HS-27A (cell line): Measurements from ENCODE around the gene AP5S1.
"Not testable (repeated sequence)": the region's sequence is repeated elsewhere in the genome, so short reads cannot be mapped to it uniquely, and the experiment has no call there.

Source experiments
- DNase-seq: peaks from one replicate; pipeline ENCODE4 v3.0.0-alpha.2; 2012; ENCODE audit warnings: low read depth, missing footprints

AP5S1 gene, protein sequence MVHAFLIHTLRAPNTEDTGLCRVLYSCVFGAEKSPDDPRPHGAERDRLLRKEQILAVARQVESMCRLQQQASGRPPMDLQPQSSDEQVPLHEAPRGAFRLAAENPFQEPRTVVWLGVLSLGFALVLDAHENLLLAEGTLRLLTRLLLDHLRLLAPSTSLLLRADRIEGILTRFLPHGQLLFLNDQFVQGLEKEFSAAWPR

DNA sequence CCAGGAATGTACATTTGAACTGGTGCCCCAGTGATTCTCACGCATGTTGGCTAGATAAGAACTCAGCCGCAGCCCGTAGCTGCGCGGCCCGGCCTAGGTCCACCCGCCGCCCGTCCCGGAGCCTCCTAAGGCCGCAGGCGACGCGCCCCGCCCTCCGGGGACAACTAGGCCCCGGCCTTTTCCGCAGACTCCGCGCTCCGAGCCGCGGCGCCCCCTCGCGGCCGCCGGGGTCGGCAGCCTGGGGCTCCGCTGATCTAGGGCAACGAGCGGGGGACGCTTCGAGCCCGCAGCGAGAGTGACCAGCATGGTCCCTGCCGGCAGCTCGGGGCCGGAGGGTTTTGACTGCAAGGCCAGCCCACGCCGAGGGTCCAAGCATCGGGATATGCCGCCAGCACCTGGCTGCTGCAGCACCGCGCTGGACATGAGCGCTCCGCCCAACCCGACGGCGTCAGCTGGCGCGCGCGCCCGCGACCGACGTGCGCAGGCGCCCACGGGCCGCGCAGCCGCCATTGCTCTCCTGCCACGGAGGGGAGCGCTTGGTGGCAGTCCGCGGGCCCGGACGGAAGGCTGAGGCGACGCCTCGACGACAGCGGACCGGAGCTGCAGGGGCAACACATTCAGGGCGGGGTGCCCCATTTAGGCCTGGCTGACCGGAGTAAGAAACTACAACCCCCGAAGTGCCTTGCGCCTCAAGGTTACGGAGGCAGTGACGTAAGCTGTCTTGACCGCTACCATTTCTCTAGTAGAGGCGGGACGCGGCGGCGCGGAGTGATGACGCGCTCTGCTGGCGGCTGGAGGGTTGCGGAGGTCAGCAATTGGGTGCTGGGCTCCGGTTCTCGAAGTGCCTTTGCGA, at the start of gene AP5S1:
AP5S1 (plus strand) TSS at position 500 of the 853 bp plus-strand sequence. CDS start 1,571 bp downstream, outside the sequence.
- peak; percentile 93 for DNase-seq

DNA sequence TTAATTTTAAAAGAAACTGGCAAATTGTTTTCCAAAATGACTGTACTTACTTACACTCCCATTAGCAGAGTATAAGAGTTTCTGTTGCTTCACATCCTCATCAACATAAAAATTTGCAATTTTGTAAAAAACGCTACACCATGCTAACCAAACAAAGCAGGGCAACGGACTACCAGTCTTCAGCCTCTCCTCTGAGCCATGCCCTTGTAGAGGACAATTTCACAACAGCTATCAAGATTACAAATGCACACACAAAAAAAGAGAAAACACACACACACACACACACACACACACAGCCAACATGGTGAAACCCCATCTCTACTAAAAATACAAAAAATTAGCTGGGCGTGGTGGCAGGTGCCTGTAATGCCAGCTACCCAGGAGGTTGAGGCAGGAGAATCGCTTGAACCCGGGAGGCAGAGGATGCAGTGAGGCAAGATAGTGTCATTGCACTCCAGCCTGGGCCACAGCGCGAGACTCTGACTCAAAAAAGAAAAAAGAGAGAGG, 48.7 kb upstream of the AP5S1 start:
- no peak for DNase-seq

DNA sequence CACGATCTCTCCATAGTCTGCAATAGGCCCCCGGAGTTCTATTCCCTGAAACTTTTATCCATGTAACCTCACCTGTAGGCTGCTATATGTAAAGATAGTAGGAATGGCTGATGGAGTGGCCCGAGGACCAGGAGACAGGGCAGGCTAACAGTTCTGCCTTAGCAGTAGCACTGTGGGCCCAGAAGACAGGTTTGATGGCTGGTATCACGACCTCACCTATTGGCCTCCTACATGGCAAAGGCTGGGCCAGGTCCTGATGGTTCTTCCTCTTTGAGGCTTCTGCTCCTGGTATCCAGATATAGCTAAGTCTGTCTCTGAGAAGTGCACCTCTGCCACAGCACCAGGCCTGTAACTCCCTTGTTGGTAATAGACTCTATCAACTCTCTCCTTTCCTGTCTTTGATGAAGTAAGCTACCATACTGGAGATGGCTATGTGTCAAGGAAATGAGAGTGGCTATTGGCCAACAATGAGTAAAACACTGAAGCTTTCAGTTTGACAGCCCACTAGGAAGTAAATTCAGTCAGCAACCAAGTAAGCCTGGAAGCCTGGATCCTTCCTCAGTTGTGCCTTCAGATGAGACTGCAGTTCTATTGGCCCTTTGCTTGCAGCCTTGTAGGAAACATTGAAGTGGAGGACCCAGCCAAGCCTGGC, 44.8 kb upstream of the AP5S1 start:
- no peak for DNase-seq

DNA sequence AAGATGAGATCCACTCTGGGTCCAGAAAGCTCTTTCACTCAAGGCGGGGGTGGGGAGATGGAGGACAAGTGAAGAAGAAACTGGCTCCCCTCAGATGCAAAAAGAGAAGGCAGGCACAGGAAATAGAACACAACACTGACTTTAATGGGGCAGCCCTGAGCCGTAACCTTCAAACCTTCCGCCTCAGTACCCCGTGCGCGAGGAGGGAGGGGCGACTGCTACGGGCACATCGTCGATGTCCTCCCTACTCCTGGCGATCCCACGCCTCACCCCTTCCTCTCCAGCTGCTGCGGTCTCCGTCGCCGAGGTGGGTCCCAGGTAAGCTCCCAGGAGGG, 43.0 kb upstream of the AP5S1 start:
- no peak for DNase-seq

DNA sequence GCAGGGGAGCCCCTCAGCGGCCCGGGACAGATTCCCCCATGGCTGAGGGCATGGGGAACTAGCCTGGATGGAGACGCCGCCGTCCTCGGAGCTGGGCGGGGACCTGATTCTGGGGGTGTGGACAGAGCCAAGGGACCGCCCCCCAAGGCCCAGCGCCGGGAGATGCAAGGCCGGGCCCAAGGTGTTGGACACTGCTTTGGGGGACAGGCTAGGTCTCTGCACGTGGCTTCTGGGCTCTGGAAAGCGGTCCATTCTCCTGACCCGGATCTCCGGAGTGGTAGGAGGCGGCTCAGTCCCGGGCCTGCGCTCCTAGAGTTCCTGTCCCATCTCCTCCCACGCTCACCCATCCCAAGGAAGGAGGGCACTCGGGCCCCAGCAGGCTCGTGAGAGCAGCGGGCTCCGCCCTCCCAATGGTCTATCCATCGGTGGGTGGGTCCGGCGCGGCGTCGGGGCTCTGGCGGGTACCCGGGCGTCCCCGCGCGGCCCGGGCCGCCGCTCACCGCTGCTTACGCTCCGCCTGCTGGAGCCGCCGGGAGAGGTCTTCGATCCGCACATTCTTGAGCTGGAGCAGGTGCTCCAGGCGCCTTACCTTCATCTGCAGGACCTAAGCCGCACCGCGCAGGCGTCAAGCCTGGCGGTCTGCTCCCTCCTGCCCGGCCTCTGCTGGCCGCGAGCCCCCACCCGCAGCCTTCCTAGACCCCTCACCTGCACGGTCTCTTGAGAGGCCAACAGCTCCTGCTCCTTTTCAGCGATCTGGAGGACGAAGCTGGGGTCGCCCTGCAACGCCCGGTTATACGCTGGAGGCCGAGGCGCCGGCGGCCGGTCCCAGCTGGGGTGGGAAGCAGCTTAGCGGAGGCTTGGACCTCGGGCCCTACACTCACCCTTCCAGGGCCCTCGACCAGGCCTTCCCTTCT, 42.4 kb upstream of the AP5S1 start:
- DNase-seq: no peak

DNA sequence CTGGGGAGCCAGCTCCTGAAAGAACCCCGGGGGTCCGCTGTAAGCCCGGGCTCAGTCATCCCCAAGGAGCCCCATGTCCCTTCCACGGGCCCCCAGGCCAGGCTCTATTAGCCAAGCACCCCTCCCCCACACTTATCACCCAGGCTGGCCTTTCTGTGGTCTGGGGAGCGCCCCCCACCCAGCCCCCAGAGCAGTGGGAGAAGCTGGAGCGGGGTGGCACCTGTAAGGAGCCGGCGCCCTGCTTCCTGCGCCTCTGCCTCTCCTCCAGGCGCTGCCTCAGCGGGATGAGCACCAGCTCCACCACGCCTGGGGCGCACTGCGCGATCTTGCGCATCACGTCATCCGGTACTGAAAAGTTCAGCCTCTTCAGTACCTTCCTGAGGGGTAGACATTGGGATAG, 41.4 kb upstream of the AP5S1 start:
- no peak for DNase-seq

DNA sequence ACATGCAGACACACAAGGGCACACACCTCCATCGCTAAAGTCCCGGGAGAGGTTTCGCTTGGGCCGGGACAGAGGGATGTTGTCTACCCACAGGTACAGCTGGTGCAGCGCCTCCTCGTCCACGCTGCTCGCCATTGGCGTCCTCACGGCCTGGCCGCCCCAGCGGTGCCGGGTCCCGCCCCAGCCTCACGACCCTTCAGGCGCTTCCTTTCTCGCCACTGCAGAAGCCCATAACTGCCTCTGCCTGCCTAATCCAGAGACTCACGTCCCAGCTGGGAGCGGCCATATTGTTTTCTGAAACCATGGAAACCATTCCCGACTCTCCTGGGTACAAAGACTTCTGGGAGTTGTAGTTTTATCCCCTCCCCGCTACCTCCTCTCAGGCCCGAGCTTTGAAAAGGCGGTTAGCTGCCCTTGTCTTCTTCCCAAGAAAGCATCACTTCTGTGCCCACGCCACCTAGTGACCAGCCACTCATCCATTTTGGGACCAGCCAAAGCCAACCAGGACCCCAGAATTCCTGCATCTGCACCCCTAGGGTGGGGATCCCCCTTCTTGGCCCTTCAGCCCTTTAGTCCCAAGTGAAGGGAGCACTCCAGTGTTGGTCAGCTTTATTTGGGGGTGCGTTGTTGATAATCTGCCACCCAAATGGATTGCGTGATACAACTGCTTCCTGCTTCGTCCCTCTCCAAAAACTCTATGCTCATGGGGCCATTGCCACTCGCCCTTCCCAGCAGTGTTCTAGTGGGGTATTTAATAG, 39.0 kb upstream of the AP5S1 start, which contains the start of gene SPEF1:
SPEF1 (minus strand) TSS at position 296 of the 758 bp plus-strand sequence; CDS start at position 135, 161 bp downstream.
- peak; percentile 91 for DNase-seq

DNA sequence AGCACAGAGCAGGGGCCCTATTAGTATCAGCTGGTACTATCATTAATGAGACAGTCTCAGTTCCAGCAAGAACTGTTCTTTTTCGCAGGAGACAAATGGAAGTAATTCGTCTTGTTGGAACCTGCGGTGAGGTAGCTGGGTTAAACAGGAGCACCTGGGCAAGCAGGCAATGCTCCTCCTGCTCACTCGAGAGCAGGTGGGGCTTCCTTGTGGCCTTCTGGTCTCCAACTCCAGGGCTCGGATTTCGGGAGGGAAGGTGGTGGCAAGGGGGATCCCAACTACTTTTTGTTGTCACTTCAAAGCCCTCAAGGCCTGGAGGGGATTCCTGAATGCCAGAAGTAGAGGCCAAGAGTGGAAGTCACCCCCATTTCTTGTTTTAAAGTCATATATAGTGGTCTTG, 37.8 kb upstream of the AP5S1 start:
- DNase-seq: no peak

DNA sequence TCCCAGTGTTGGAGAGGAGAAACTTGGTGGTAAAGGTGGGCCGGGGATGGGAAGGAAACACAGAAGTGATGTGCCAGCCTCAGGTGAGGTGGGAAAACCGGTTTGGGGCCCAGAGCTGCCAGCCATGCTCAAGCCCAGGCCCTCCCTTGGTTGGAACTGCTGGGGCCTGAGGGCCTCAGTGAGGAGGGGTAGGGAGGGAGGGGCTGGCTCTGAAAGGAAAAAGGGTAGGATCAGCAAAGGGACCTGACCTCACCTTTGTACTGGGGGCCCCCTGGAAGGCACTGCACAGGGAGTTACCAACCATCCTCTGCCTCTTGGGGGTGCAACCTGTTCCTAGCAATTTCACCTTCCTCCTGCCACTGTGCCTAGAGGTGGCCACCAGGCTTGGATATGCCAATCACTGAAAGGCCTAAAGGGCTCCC, 37.3 kb upstream of the AP5S1 start:
- DNase-seq: no peak

DNA sequence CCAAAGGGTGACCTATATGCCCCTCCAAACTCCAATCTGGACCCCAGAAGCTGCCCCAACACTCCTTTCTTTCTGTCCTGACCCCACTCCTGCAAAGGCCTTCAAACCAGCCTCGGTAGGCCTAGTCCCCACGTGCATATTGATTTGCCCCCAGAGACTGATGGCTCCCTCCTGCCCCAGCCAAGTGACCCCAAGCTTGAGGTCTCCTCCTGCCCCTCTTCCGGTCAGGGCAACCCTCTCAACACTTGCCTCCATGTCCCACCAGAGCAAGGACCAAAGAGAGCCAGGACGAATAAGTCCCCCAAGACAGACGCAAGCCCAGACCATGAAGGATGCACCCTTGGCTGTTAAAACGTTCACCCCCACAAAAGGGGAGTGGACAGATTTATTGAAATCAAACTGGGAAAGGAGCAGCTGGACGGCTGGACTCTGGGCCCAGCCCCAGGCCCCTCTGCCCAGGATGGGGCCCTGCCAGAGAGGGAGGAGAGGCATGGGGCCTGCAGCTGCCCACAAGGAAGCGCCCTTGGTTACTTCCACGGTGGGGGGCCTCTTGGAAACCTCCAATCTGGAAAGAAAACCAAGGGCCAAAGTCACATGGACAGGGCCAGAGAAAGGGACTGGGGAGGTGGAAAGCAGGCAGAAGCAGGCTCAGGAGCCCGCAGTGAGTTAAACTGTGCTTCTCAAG, 36.7 kb upstream of the AP5S1 start:
- no peak for DNase-seq

DNA sequence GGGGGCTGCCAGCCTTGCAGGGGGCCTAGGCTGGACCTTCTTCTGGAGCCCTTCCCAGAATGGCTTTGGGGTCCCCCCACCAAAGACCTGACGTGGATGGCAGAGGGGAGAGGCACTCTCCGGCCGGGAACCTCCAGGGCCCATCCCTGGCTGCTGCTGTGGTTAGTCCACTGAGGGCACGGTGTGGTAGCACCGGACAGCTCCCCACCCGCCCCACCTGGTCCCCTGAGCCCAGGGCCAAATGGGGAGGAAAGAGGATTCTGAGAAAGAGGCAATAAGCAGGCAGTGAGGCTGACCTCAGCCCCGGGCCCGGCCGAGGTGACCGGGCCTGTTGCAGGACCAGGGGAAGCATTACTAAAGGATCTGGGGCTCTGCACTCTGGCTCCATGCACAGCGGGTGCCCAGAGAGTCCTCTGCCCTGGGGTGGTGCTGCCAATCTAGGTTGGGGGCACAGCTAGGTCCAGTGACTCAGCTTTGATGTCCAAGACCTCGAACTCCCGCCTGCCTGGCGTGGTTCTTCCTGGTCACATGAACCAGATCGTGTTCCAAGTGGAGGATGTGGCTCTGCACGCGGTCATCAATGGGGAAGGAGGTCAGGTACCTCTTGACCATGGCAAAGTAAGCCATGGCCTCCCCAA, 36.0 kb upstream of the AP5S1 start:
- no peak for DNase-seq

DNA sequence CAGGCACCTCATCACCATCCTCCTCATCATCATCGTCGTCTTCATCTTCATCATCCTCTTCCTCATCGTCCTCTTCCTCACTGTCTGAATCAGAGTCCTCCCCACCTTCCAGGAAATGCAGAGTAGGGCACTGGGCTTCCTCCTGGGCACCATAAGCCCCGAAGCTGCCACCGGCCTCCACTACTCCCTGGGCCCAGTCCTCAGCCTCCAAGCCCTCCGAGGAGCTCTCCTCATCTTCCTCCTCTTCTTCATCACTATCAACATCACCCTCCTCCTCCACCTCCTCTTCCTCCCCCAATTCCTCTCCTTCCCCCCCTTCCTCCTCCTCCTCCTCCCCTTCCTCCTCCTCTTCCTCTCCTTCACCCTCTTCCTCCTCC, 35.5 kb upstream of the AP5S1 start:
- DNase-seq: no peak

DNA sequence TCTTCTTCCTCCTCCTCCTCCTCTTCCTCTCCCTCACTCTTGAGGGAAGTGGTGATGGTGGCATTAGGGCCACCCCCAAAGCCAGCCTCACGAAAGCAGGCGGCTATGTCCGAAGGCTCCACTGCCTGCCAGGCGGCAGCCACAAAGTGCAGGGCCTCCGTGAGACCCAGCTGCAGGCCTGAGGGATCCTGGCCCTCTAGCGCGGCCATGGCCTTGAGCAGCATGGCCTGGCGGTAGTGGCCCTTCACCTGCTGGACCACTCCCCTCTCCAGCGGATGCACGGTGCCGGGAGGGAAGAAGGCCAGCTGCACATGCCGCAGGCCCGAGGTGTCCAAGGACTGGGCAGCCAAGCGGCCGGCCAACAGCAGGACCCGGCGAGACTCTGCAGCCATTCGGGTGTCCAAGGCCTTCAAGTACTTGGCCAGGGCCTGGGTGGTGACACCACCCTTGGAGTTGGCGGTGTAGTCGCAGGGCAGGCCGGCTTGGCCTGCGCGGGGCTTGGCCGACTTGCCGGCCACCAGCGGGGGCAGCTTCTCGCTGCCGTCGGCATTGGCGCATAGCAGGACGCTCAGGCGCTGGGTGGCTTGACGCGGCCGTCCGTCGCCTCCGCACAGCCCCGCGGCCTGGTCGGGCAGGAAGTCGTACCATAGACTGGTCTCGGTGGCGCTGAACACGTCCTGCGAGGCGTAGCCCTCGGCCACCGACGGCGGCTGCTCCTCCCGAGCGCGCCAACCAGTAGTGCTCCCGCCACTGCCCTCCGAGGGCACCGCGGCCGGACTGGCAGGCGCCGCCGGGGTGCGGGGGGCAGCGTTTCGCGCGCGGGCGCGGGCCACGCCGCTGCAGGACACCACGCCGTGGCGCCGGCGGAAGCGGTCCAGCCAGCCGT, 34.9 kb upstream of the AP5S1 start:
- DNase-seq: no peak

DNA sequence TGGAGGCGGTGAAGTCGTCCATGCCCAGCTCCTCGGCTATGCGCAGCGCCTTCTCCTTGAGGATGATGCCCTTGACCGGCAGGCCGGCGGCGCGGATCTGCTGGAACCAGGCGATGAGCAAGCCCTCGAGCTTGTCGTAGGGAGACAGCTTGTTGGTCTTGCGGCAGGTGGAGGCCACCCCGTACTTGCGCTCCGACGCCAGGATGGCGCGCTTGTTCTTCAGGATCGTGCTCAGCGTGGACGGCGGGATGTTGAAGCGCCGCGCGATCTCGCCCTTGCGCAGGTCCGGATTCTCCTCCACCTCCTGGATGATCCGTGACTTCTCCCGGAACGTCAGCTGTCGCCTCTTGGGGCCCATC, 34.2 kb upstream of the AP5S1 start:
- no peak for DNase-seq

DNA sequence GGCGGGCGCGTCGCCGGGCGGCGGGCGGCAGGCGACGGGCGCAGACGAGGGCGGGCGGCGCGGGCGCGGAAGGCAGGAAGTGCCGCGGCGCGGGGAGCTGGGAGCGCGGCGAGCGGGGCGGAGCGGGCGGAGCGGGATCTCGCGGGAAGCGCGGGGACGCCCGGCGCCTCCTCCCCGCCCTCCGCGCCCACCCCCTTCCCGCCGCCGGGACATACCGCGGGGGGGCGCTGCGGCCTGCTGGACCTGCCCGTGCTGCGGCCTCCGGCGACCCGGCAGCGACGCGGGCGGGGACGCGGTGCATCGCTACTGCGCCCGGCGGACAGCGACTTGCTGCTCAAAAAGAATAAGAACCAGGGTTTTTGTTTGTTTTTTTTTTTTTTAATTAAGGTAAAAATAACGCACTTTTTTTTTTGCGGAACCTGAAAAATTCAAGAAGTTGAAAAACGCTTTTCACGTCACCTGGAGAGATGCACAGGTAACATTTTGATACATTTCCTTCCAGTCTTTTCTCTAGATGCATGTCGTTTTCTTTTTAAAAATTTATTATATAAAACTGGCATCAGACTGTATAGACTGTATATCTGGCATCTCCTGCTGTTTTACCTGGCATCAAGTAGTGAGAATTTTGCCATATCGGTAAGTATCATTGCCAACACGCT, 33.6 kb upstream of the AP5S1 start, which contains the start of gene CENPB:
CENPB (minus strand) TSS at position 76 of the 659 bp plus-strand sequence. CDS start 257 bp downstream, outside the sequence.
- DNase-seq: no peak

DNA sequence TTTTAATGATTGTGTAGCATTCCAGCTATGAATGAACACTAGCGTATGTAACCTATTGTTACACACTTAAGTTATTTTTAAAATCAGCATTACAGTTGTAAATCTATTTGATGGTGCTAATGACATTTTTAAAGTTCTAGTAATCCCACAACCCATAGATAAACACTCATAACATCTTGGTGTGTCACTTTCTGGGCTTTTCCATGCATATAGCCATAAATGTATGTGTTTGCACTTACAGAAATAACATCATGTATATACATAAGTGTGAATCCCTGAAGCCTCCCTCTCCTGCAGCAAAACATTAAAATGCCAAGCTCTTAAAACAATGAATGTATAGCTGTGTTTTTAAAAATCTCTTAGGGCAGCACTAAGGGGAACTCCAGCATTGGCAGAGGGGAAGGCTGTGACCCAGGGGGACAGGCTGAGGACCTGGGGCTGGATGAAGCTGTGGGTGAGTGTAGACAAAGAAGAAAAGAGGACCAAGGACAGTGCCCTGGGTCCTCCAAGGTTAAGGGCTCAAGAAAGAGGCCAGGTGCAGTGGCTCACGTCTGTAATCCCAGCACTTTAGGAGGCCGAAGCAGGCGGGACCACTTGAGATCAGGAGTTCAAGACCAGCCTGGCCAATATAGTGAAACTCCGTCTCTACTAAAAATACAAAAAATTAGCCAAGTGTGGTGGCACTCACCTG, 32.9 kb upstream of the AP5S1 start:
- no peak for DNase-seq

DNA sequence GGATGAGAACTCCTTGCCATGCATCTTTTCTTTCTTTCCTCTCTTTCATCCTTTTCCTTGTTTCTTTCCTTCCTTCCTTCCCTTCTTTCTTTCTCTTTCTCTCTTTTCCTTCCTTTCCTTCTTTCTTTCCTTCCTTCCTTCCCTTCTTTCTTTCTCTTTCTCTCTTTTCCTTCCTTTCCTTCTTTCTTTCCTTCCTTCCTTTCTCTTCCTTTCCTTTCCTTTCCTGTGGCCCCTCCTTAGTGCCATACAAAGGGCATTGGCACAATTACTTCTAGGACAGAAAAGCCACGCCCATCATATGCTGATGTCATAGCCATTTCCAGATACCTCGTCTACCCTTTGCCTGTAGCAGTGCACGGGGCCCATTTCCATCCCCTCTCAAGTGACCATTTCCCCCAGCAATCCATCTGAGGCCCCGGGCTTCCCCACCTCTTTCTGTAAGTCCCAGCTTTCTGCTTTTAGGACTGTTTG, 31.6 kb upstream of the AP5S1 start:
- DNase-seq: no peak

DNA sequence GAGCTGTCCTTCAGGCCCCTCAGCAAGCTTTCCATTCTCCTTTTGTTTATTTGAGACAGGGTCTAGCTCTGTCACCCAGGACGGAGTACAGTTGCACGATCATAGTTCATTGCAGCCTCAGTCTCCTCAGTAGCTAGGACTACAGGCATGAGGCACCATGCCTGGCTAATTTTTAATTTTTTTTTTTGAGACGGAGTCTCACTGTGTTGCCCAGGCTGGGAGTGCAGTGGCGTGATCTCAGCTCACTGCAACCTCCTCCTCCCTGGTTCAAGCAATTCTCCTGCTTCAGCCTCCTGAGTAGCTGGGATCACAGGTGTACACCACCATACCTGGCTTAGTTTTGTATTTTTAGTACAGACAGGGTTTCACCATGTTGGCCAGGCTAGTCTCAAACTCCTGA, 31.1 kb upstream of the AP5S1 start:
- not testable (repeated sequence) for DNase-seq
